A549 (cell line): ENCODE data around the gene GRIA2. TPM values are rescaled to one million over a fixed set of nuclear protein-coding genes. Genes with fewer than 3 reads are reported as not detected.

ENCODE experiments used
- ATAC-seq, 2 experiments: fragments of 200-7000 bp in 1 of 2; fragments of >200 bp in 1 of 2; cut with Nextera tagmentation in 1 of 2; cut with Tn5 transposase in 1 of 2; 3 replicates each; pipeline versions ENCODE4 v1.8.0 to v1.9.1; 2018 to 2020; ENCODE audit warnings: mild to moderate bottlenecking in 1 of 2, moderate library complexity in 1 of 2
- CTCF ChIA-PET: fragments of 300-600 bp; sonication (Branson Sonifier 250); formaldehyde crosslinking; extraction: SDS; loops from one replicate; lab custom pipeline; 2021; ENCODE audit warnings: antibody characterized with exemption, inconsistent platforms; lab: Yijun Ruan, JAX
- POLR2A ChIA-PET: fragments of 350-600 bp; formaldehyde crosslinking; extraction: SDS; loops from one replicate; lab custom pipeline; 2021; ENCODE audit warnings: antibody characterized with exemption, inconsistent platforms; lab: Yijun Ruan, JAX
- DNase-seq, 2 experiments: peaks; one replicate each; pipeline versions ENCODE4 v3.0.0 to v3.0.0-alpha.2; 2011 to 2016; ENCODE audit warnings: low read depth in 1 of 2, low spot score in 1 of 2
- FAIRE-seq: peaks from 2 replicates; lab custom pipeline; 2011; peaks lifted over from hg19 to GRCh38; lab: Jason Lieb, UNC
- H3K27ac ChIP-seq, 2 experiments: fragments of >200 bp; sonication (Bioruptor Twin); formaldehyde crosslinking; 3 replicates each; pipeline ENCODE4 v1.5.1; 2016 to 2017
- H3K4me1 ChIP-seq: fragments of >200 bp; sonication (Bioruptor Twin); formaldehyde crosslinking; 3 replicates; pipeline ENCODE4 v1.6.1; 2016
- H3K4me2 ChIP-seq: fragments of >200 bp; sonication (Bioruptor Twin); formaldehyde crosslinking; 3 replicates; pipeline ENCODE4 v1.6.1; 2016
- H3K4me3 ChIP-seq: fragments of >200 bp; sonication (Bioruptor Twin); formaldehyde crosslinking; 3 replicates; pipeline ENCODE4 v1.5.1; 2016
- H3K9me3 ChIP-seq: fragments of >200 bp; sonication (Bioruptor Twin); formaldehyde crosslinking; 3 replicates; pipeline ENCODE4 v1.6.1; 2016
- CBX8 ChIP-seq: fragments of 200-600 bp; sonication (generic); IDR thresholded peaks from 2 replicates; pipeline ENCODE4 v1.6.1; 2016
- HOXB5 ChIP-seq: fragments of 250-450 bp; sonication (Bioruptor Pico); IDR thresholded peaks from 2 replicates; pipeline ENCODE4 v1.5.0; 2020; ENCODE audit warnings: mild to moderate bottlenecking, moderate library complexity
- JUNB ChIP-seq: fragments of >200 bp; sonication (Bioruptor Twin); formaldehyde crosslinking; IDR thresholded peaks from 2 replicates; pipeline ENCODE4 v1.6.1; 2016
- KDM1A ChIP-seq: fragments of 200-600 bp; sonication (generic); IDR thresholded peaks from 2 replicates; pipeline ENCODE4 v1.6.1; 2016; ENCODE audit warnings: low read depth, mild to moderate bottlenecking
- NFE2L2 ChIP-seq: fragments of 150-350 bp; conservative IDR thresholded peaks from 2 replicates; pipeline ENCODE4 v1.6.1; 2014; ENCODE audit warnings: low read length
- RAD21 ChIP-seq, 2 experiments: fragments of >200 bp in 1 of 2; sonication (Bioruptor Twin) in 1 of 2; formaldehyde crosslinking in 1 of 2; IDR thresholded peaks in 1 of 2; conservative IDR thresholded peaks in 1 of 2; 2 replicates in 1 of 2; 3 replicates in 1 of 2; pipeline ENCODE4 v1.6.1; 2012 to 2018; ENCODE audit warnings: inconsistent platforms in 1 of 2
- RARB ChIP-seq: fragments of 250-450 bp; sonication (Bioruptor Pico); IDR thresholded peaks from 2 replicates; pipeline ENCODE4 v1.8.0; 2021; ENCODE audit warnings: mild to moderate bottlenecking, moderate library complexity
- SMC3 ChIP-seq: fragments of >200 bp; sonication (Bioruptor Twin); formaldehyde crosslinking; IDR thresholded peaks from 3 replicates; pipeline ENCODE4 v1.6.1; 2018; ENCODE audit warnings: inconsistent platforms
- SREBF2 ChIP-seq: fragments of 450-650 bp; IDR thresholded peaks from 2 replicates; pipeline ENCODE4 v1.6.1; 2014; ENCODE audit warnings: mild to moderate bottlenecking, moderate library complexity
- ZSCAN20 ChIP-seq: fragments of 250-450 bp; sonication (Bioruptor Pico); IDR thresholded peaks from 2 replicates; pipeline ENCODE4 v1.8.0; 2022; ENCODE audit warnings: mild to moderate bottlenecking, moderate library complexity
- WGBS: methylation state at CpG from one replicate; pipeline ENCODE4 v1.1.6; 2017; ENCODE audit errors: missing lambda C conversion rate; 5-methylcytosine and 5-hydroxymethylcytosine counted together
- polyA plus RNA-seq, 4 experiments: library from polyadenylated mRNA; depleted of rRNA in 3 of 4; stranded (reverse); fragments of >200 nt; fragmentation: RNase III in 1 of 4; extraction: RNeasy Plus Mini Kit Qiagen cat#74134 plus additional on column Dnase treatment in 1 of 4; gene quantifications; 2 replicates in 3 of 4; 3 replicates in 1 of 4; pipeline ENCODE4 v1.2.3, GENCODE V29; 2011 to 2017
- TF ChIP-seq, protein P1 (sequence below): fragments of >200 bp; sonication (Bioruptor Twin); formaldehyde crosslinking; IDR thresholded peaks from 3 replicates; pipeline ENCODE4 v1.5.1; 2016

Gene GRIA2
- polyA plus RNA-seq, 2 of the 4 experiments (the other 2 are of a cell fraction), result 0.08 TPM; not detected in 1

DNA sequence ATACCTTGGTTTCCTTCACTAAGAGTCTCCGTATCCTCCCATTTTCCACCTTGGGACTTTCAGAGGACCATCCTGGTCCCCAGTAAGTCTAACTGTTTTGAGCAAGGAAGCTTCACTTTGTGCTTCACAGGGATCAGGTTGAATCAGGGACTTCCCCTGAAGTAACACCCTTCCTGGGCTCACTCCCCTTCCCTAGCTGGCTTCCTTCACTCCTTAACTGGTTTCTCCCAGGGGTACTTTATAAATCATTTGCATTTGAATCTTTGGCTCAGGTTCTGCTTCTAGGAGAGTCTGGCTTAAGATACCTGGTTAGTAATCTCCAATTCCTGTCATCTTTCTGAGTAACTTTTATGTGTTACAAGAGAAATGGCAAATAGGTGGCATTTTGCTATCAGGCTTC, 24.5 kb upstream of the GRIA2 start:
- POLR2A ChIA-PET, result no interaction called here

DNA sequence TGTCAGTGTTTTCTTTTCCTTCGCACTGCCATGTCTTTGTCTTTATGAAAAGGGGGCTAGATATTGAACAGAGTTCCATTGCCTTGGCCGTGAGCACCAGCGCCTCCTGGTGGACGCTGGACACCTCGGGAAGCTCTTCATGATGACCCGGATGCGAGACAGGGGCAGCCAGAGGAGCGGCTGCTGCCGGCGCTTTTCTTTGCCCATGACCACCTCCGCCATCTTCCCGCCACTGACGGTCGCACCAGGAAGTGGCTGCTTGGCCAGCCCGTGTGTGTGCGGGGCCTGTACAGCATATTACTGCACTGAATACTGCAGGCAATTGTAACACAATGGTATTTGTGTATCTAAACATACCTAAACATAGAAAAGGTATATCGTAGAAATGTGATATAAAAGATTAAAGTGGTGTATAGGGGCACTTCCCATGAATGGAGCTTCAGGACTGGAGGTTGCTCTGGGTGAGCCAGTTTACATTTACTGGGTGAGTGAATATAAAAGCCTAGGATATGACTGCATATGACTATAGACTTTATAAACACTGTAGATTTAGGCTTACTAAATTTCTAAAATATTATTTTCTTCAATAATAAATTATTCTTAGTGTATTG, 15.8 kb upstream of the GRIA2 start:
- H3K4me2 ChIP-seq, result peak overlapping the region; percentile 26; the same call in 2 of the 3 replicates
- no peak for FAIRE-seq
- ChIA-PET POLR2A (no interaction called here), CTCF (interaction anchor here (0.8 to 1.2 kb wide), 3 partner anchors 9 to 774 kb away, joined by 3 to 7 read pairs (median 4); no protein-coding TSS in a partner anchor)
- peak; percentile 73 to 98 for ATAC-seq
- H3K27ac ChIP-seq, result no peak overlapping the region
- H3K9me3 ChIP-seq, result no peaks in the 10 kb centered on the region
- TF ChIP-seq HOXB5 (CRISPR knock-in tag), result no peak
- TF ChIP-seq RAD21 (conservative IDR thresholded peaks at IDR 0.05 in 1 of 2, IDR thresholded peaks at IDR 0.05 in 1 of 2), result peak; percentile 36 to 45; a peak in 4 of 5 replicates
- TF ChIP-seq, protein P1, sequence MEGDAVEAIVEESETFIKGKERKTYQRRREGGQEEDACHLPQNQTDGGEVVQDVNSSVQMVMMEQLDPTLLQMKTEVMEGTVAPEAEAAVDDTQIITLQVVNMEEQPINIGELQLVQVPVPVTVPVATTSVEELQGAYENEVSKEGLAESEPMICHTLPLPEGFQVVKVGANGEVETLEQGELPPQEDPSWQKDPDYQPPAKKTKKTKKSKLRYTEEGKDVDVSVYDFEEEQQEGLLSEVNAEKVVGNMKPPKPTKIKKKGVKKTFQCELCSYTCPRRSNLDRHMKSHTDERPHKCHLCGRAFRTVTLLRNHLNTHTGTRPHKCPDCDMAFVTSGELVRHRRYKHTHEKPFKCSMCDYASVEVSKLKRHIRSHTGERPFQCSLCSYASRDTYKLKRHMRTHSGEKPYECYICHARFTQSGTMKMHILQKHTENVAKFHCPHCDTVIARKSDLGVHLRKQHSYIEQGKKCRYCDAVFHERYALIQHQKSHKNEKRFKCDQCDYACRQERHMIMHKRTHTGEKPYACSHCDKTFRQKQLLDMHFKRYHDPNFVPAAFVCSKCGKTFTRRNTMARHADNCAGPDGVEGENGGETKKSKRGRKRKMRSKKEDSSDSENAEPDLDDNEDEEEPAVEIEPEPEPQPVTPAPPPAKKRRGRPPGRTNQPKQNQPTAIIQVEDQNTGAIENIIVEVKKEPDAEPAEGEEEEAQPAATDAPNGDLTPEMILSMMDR, result peak; percentile 42
- TF ChIP-seq KDM1A, result no peak
- TF ChIP-seq SMC3, result peak; percentile 46
- DNase-seq, result peak; percentile 35 to 76
- no peak overlapping the region for H3K4me3 ChIP-seq
- H3K4me1 ChIP-seq, result no peaks in the 10 kb centered on the region
- 20% methylated on average over 14 of the region's 17 CpGs for WGBS

More for the DNA sequence above, 24.5 kb upstream of the GRIA2 start:
- WGBS, result 30% methylated on average over 1 of the region's 1 CpG
- CTCF ChIA-PET, result interaction anchor here (1.2 kb wide), 1 partner anchor 8 kb away, joined by 7 read pairs; no protein-coding TSS in a partner anchor
- ATAC-seq, result no peak
- Histone ChIP-seq H3K9me3 (no peaks in the 10 kb centered on the region), H3K4me1 (no peaks in the 10 kb centered on the region), H3K4me2 (no peak overlapping the region), H3K4me3 (no peak overlapping the region), H3K27ac (no peak overlapping the region)
- FAIRE-seq, result no peak
- no peak for DNase-seq
- TF ChIP-seq SREBF2, result no peak
- TF ChIP-seq RARB, result no peak
- TF ChIP-seq, protein P1, result no peak
- no peak for TF ChIP-seq ZSCAN20 (CRISPR knock-in tag)
- TF ChIP-seq CBX8, result no peak
- no peak for TF ChIP-seq JUNB

DNA sequence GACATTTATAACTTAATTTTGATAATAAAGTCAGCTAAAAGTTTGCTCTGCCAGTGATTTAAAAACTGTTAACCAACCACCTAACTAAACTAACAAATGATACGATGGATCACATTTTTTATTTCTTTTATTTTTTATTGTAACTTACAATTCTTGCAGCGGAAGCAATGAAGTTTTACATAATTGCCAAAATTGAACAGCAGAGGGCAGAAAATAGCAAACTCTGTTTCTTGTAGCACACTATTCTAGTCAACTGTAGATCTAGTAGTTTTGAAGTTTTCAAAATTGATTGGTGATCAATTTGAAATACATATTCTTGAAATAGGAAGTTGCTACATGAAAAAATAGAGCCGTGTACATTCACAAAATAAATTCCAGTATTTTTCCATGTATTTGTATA, 2.8 kb upstream of the GRIA2 start:
- CTCF ChIA-PET, result no interaction called here
- peak; percentile 61 for TF ChIP-seq SMC3
- peak; percentile 31 to 43; a peak in 4 of 5 replicates for TF ChIP-seq RAD21 (conservative IDR thresholded peaks at IDR 0.05 in 1 of 2, IDR thresholded peaks at IDR 0.05 in 1 of 2)
- TF ChIP-seq, protein P1, result peak; percentile 47
- no peak for TF ChIP-seq NFE2L2
- TF ChIP-seq, all 56 proteins: peak for 3
- H3K27ac ChIP-seq, result no peak overlapping the region
- FAIRE-seq, result no peak
- 0 out of 3 replicates have a peak, but pooled peaks cover 3% of the 10 kb centered on the region for H3K4me1 ChIP-seq
- WGBS, result 6% methylated on average over 3 of the region's 3 CpGs
- peak in 1 of 2 experiments; percentile 16 for DNase-seq
- POLR2A ChIA-PET, result no interaction called here
- H3K4me2 ChIP-seq, result no peak overlapping the region
- H3K9me3 ChIP-seq, result no peaks in the 10 kb centered on the region
- ATAC-seq, result no peak
- no peak overlapping the region for H3K4me3 ChIP-seq
